A549 (cell line): ENCODE measurements around the gene FBXO3. TPM values are rescaled to one million over a fixed set of nuclear protein-coding genes. Genes with fewer than 3 reads are reported as not detected.
A peak's percentile ranks its signal among the peaks of the same experiment; 100 is the strongest.

Experiments used
- ATAC-seq, 2 experiments: fragments of 200-7000 bp in 1 of 2; fragments of >200 bp in 1 of 2; cut with Nextera tagmentation in 1 of 2; cut with Tn5 transposase in 1 of 2; 3 replicates each; pipeline versions ENCODE4 v1.8.0 to v1.9.1; 2018 to 2020; ENCODE audit warnings: mild to moderate bottlenecking in 1 of 2, moderate library complexity in 1 of 2
- CTCF ChIA-PET: fragments of 300-600 bp; sonication (Branson Sonifier 250); formaldehyde crosslinking; extraction: SDS; loops from one replicate; lab custom pipeline; 2021; ENCODE audit warnings: antibody characterized with exemption, inconsistent platforms; lab: Yijun Ruan, JAX
- POLR2A ChIA-PET: fragments of 350-600 bp; formaldehyde crosslinking; extraction: SDS; loops from one replicate; lab custom pipeline; 2021; ENCODE audit warnings: antibody characterized with exemption, inconsistent platforms; lab: Yijun Ruan, JAX
- DNase-seq, 2 experiments: peaks; one replicate each; pipeline versions ENCODE4 v3.0.0 to v3.0.0-alpha.2; 2011 to 2016; ENCODE audit warnings: low read depth in 1 of 2, low spot score in 1 of 2
- FAIRE-seq: peaks from 2 replicates; lab custom pipeline; 2011; peaks lifted over from hg19 to GRCh38; lab: Jason Lieb, UNC
- H3K27ac ChIP-seq, 2 experiments: fragments of >200 bp; sonication (Bioruptor Twin); formaldehyde crosslinking; 3 replicates each; pipeline ENCODE4 v1.5.1; 2016 to 2017
- H3K4me1 ChIP-seq: fragments of >200 bp; sonication (Bioruptor Twin); formaldehyde crosslinking; 3 replicates; pipeline ENCODE4 v1.6.1; 2016
- H3K4me2 ChIP-seq: fragments of >200 bp; sonication (Bioruptor Twin); formaldehyde crosslinking; 3 replicates; pipeline ENCODE4 v1.6.1; 2016
- H3K4me3 ChIP-seq: fragments of >200 bp; sonication (Bioruptor Twin); formaldehyde crosslinking; 3 replicates; pipeline ENCODE4 v1.5.1; 2016
- H3K9me3 ChIP-seq: fragments of >200 bp; sonication (Bioruptor Twin); formaldehyde crosslinking; 3 replicates; pipeline ENCODE4 v1.6.1; 2016
- CBX8 ChIP-seq: fragments of 200-600 bp; sonication (generic); IDR thresholded peaks from 2 replicates; pipeline ENCODE4 v1.6.1; 2016
- CHD2 ChIP-seq: fragments of 150-350 bp; IDR thresholded peaks from 2 replicates; pipeline ENCODE4 v1.6.1; 2014; ENCODE audit warnings: low read length; ENCODE audit not compliant: partially characterized antibody
- EHF ChIP-seq: fragments of 250-450 bp; sonication (Bioruptor Pico); IDR thresholded peaks from 2 replicates; pipeline ENCODE4 v1.5.0; 2020; ENCODE audit warnings: mild to moderate bottlenecking
- EP300 ChIP-seq, 2 experiments: fragments of >200 bp; sonication (Bioruptor Twin); formaldehyde crosslinking; IDR thresholded peaks; 2 replicates in 1 of 2; 3 replicates in 1 of 2; pipeline ENCODE4 v1.6.1; 2016 to 2017
- FOSB ChIP-seq: fragments of 250-450 bp; sonication (Bioruptor Pico); IDR thresholded peaks from 2 replicates; pipeline ENCODE4 v1.5.0; 2020; ENCODE audit warnings: mild to moderate bottlenecking, moderate library complexity
- FOSL2 ChIP-seq, 2 experiments: fragments of 450-650 bp in 1 of 2; fragments of >200 bp in 1 of 2; sonication (Bioruptor Twin) in 1 of 2; formaldehyde crosslinking; IDR thresholded peaks; 2 replicates each; pipeline versions ENCODE4 v1.5.0 to v1.6.1; 2016 to 2020; ENCODE audit warnings: mild to moderate bottlenecking in 1 of 2, moderate library complexity in 1 of 2
- FOXS1 ChIP-seq: fragments of 250-450 bp; sonication (Bioruptor Pico); IDR thresholded peaks from 2 replicates; pipeline ENCODE4 v1.5.0; 2020; ENCODE audit warnings: mild to moderate bottlenecking, moderate library complexity
- GATA3 ChIP-seq: IDR thresholded peaks from 2 replicates; pipeline ENCODE4 v1.6.1; 2012; ENCODE audit warnings: borderline replicate concordance
- HDAC2 ChIP-seq: fragments of 200-600 bp; sonication (generic); IDR thresholded peaks from 2 replicates; pipeline ENCODE4 v1.6.1; 2016
- HOXA7 ChIP-seq: fragments of 250-450 bp; sonication (Bioruptor Pico); IDR thresholded peaks from 2 replicates; pipeline ENCODE4 v1.5.0; 2020; ENCODE audit warnings: mild to moderate bottlenecking, moderate library complexity
- HOXB13 ChIP-seq: fragments of 250-450 bp; sonication (Bioruptor Pico); IDR thresholded peaks from 2 replicates; pipeline ENCODE4 v1.5.0; 2020; ENCODE audit warnings: low read depth, mild to moderate bottlenecking, moderate library complexity
- JUN ChIP-seq, 2 experiments: fragments of >200 bp; sonication (Bioruptor Twin); formaldehyde crosslinking; IDR thresholded peaks; 2 replicates in 1 of 2; 3 replicates in 1 of 2; pipeline ENCODE4 v1.6.1; 2016 to 2017
- JUNB ChIP-seq: fragments of >200 bp; sonication (Bioruptor Twin); formaldehyde crosslinking; IDR thresholded peaks from 2 replicates; pipeline ENCODE4 v1.6.1; 2016
- KDM1A ChIP-seq: fragments of 200-600 bp; sonication (generic); IDR thresholded peaks from 2 replicates; pipeline ENCODE4 v1.6.1; 2016; ENCODE audit warnings: low read depth, mild to moderate bottlenecking
- NFE2L2 ChIP-seq: fragments of 150-350 bp; conservative IDR thresholded peaks from 2 replicates; pipeline ENCODE4 v1.6.1; 2014; ENCODE audit warnings: low read length
- NR3C1 ChIP-seq: fragments of >200 bp; sonication (Bioruptor Twin); formaldehyde crosslinking; IDR thresholded peaks from 3 replicates; pipeline ENCODE4 v1.6.1; 2017
- PHF8 ChIP-seq: fragments of 200-600 bp; sonication (generic); IDR thresholded peaks from 2 replicates; pipeline ENCODE4 v1.6.1; 2016; ENCODE audit warnings: low read depth, mild to moderate bottlenecking, antibody characterized with exemption, moderate library complexity, borderline replicate concordance
- RCOR1 ChIP-seq: fragments of 150-350 bp; IDR thresholded peaks from 2 replicates; pipeline ENCODE4 v1.6.1; 2014; ENCODE audit warnings: antibody characterized with exemption, low read length, low read depth
- RNF2 ChIP-seq: fragments of 200-600 bp; sonication (generic); IDR thresholded peaks from 2 replicates; pipeline ENCODE4 v1.6.1; 2016; ENCODE audit warnings: low read depth, mild to moderate bottlenecking, antibody characterized with exemption, moderate library complexity, borderline replicate concordance
- SMC3 ChIP-seq: fragments of >200 bp; sonication (Bioruptor Twin); formaldehyde crosslinking; IDR thresholded peaks from 3 replicates; pipeline ENCODE4 v1.6.1; 2018; ENCODE audit warnings: inconsistent platforms
- SREBF2 ChIP-seq: fragments of 450-650 bp; IDR thresholded peaks from 2 replicates; pipeline ENCODE4 v1.6.1; 2014; ENCODE audit warnings: mild to moderate bottlenecking, moderate library complexity
- TP53 ChIP-seq: fragments of 250-450 bp; sonication (Bioruptor Pico); IDR thresholded peaks from 2 replicates; pipeline ENCODE4 v1.5.0; 2021; ENCODE audit warnings: mild to moderate bottlenecking, moderate library complexity
- WGBS: methylation state at CpG from one replicate; pipeline ENCODE4 v1.1.6; 2017; ENCODE audit errors: missing lambda C conversion rate; 5-methylcytosine and 5-hydroxymethylcytosine counted together
- polyA plus RNA-seq, 4 experiments: library from polyadenylated mRNA; depleted of rRNA in 3 of 4; stranded (reverse); fragments of >200 nt; fragmentation: RNase III in 1 of 4; extraction: RNeasy Plus Mini Kit Qiagen cat#74134 plus additional on column Dnase treatment in 1 of 4; gene quantifications; 2 replicates in 3 of 4; 3 replicates in 1 of 4; pipeline ENCODE4 v1.2.3, GENCODE V29; 2011 to 2017
- TF ChIP-seq, protein P1 (sequence below): fragments of 250-450 bp; sonication (Bioruptor Pico); IDR thresholded peaks from 2 replicates; pipeline ENCODE4 v1.5.0; 2020; ENCODE audit warnings: low read depth, mild to moderate bottlenecking, moderate library complexity
- TF ChIP-seq, protein P2 (sequence below): fragments of >200 bp; sonication (Bioruptor Twin); formaldehyde crosslinking; IDR thresholded peaks from 3 replicates; pipeline ENCODE4 v1.6.1; 2016
- TF ChIP-seq, protein P3 (sequence below): fragments of 150-350 bp; IDR thresholded peaks from 2 replicates; pipeline ENCODE4 v1.6.1; 2014; ENCODE audit warnings: low read depth, mild to moderate bottlenecking, low read length
- TF ChIP-seq, protein P4 (sequence below): fragments of 450-650 bp; IDR thresholded peaks from 2 replicates; pipeline ENCODE4 v1.6.1; 2014; ENCODE audit warnings: antibody characterized with exemption

The FBXO3 gene
- polyA plus RNA-seq, 2 of the 4 experiments (the other 2 are of a cell fraction) = 22.5 to 42.6 TPM

DNA sequence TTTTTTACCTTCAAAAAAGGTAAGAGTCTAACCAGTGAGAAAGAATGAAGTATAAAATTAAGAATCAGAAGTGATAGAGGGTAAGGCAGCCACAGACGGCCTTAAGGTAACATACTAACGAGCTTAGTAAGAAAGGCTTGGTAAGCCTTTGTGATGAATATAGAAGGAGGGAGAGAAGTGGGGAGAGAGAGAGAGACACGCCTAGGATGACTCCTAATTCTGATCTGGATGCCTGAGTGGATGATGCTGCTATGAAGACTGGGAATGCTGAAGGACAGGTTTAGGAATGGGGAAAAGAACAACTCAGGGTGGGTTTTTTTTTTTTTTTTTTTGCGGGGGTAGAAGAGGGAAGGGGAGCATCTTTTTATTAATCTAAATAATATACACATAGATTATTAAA lies 4.8 kb downstream of the FBXO3 start:
- WGBS = 88% methylated on average over 4 of the region's 4 CpGs
- CTCF ChIA-PET = interaction anchor here (3.4 kb wide), 1 partner anchor 39 kb away, joined by 10 read pairs; no protein-coding TSS in a partner anchor
- POLR2A ChIA-PET = no interaction called here
- TF ChIP-seq, protein P1, sequence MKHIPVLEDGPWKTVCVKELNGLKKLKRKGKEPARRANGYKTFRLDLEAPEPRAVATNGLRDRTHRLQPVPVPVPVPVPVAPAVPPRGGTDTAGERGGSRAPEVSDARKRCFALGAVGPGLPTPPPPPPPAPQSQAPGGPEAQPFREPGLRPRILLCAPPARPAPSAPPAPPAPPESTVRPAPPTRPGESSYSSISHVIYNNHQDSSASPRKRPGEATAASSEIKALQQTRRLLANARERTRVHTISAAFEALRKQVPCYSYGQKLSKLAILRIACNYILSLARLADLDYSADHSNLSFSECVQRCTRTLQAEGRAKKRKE (CRISPR knock-in tag) = no peak
- no peak for TF ChIP-seq FOXS1
- no peak for TF ChIP-seq SMC3
- no peak for TF ChIP-seq TP53
- TF ChIP-seq CHD2 = no peak
- TF ChIP-seq FOSL2 (IDR thresholded peaks at IDR 0.05) = no peak
- TF ChIP-seq FOSL2 (CRISPR knock-in tag; IDR thresholded peaks at IDR 0.05) = no peak
- TF ChIP-seq, protein P2, sequence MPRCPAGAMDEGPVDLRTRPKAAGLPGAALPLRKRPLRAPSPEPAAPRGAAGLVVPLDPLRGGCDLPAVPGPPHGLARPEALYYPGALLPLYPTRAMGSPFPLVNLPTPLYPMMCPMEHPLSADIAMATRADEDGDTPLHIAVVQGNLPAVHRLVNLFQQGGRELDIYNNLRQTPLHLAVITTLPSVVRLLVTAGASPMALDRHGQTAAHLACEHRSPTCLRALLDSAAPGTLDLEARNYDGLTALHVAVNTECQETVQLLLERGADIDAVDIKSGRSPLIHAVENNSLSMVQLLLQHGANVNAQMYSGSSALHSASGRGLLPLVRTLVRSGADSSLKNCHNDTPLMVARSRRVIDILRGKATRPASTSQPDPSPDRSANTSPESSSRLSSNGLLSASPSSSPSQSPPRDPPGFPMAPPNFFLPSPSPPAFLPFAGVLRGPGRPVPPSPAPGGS = no peak
- TF ChIP-seq, protein P3, sequence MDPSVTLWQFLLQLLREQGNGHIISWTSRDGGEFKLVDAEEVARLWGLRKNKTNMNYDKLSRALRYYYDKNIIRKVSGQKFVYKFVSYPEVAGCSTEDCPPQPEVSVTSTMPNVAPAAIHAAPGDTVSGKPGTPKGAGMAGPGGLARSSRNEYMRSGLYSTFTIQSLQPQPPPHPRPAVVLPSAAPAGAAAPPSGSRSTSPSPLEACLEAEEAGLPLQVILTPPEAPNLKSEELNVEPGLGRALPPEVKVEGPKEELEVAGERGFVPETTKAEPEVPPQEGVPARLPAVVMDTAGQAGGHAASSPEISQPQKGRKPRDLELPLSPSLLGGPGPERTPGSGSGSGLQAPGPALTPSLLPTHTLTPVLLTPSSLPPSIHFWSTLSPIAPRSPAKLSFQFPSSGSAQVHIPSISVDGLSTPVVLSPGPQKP = no peak
- TF ChIP-seq HOXB13 (CRISPR knock-in tag) = no peak
- TF ChIP-seq FOSB = no peak
- no peak for TF ChIP-seq KDM1A
- no peak for TF ChIP-seq CBX8
- TF ChIP-seq, all 56 proteins: peak for 0
- Histone ChIP-seq H3K9me3 (no peaks in the 10 kb centered on the region), H3K4me3 (no peak overlapping the region), H3K4me2 (no peak overlapping the region), H3K4me1 (peaks cover 17% of the 10 kb centered on the region; the same call in 2 of the 3 replicates), H3K27ac (no peak overlapping the region)
- ATAC-seq (no peak), FAIRE-seq (no peak), DNase-seq (no peak)

DNA sequence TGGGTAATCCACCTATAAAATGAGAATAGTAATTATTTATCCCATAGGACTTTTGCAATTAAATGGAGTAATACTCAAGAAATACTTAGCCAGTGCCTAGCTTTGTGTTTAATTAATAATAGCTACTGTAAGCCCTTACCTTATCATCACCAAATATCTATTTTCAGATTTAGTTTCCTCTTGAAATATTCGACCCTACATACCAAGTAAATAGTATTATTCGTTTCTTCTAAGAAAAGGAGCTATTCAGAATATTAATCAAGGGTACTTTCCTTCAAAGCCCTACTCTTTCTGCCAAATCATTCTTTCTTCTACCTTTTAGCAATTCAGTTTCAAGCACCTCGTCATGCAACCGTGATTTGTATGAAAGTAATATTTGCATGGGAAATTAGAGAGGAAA lies 6.7 kb downstream of the FBXO3 start:
- H3K27ac ChIP-seq = no peak overlapping the region
- 70% methylated on average over 4 of the region's 4 CpGs for WGBS
- ATAC-seq = no peak
- FAIRE-seq = peak; percentile 36
- H3K4me3 ChIP-seq = no peak overlapping the region
- DNase-seq = no peak
- no peaks in the 10 kb centered on the region for H3K9me3 ChIP-seq
- POLR2A ChIA-PET = no interaction called here
- TF ChIP-seq RNF2 = no peak
- no peak for TF ChIP-seq NR3C1
- no peak for TF ChIP-seq NFE2L2
- no peak for TF ChIP-seq RCOR1
- no peak for TF ChIP-seq FOXS1
- TF ChIP-seq TP53 = no peak
- TF ChIP-seq, protein P4, sequence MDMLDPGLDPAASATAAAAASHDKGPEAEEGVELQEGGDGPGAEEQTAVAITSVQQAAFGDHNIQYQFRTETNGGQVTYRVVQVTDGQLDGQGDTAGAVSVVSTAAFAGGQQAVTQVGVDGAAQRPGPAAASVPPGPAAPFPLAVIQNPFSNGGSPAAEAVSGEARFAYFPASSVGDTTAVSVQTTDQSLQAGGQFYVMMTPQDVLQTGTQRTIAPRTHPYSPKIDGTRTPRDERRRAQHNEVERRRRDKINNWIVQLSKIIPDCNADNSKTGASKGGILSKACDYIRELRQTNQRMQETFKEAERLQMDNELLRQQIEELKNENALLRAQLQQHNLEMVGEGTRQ = no peak
- no peak for TF ChIP-seq HOXA7 (CRISPR knock-in tag)
- no peak for TF ChIP-seq KDM1A
- no peak for TF ChIP-seq JUNB
- no peak for TF ChIP-seq HOXB13 (CRISPR knock-in tag)
- no peak for TF ChIP-seq HDAC2
- TF ChIP-seq JUN (IDR thresholded peaks at IDR 0.05) = no peak
- TF ChIP-seq PHF8 = no peak
- no peak for TF ChIP-seq EP300 (IDR thresholded peaks at IDR 0.05)
- TF ChIP-seq, protein P2 = no peak
- no peak for TF ChIP-seq EHF (CRISPR knock-in tag)
- no peak for TF ChIP-seq SREBF2
- no peak for TF ChIP-seq GATA3
- TF ChIP-seq, all 56 proteins: peak for 0
- H3K4me2 ChIP-seq = no peak overlapping the region
- peaks cover 10% of the 10 kb centered on the region; the same call in 2 of the 3 replicates for H3K4me1 ChIP-seq
- CTCF ChIA-PET = interaction anchor here (0.5 kb wide), 1 partner anchor 164 kb away, joined by 3 read pairs; no protein-coding TSS in a partner anchor
